D341Med (cell line): ENCODE results near the gene PSMC3IP.
"Not testable (repeated sequence)": the region's sequence is repeated elsewhere in the genome, so short reads cannot be mapped to it uniquely, and the experiment has no call there.

Source experiments
- DNase-seq: peaks from one replicate; pipeline ENCODE4 v3.0.0; 2012; ENCODE audit warnings: low spot score

The PSMC3IP gene

GRCh38 chr17:42560246-42560645, 17.3 kb downstream of the PSMC3IP start:
- no peak for DNase-seq

DNA sequence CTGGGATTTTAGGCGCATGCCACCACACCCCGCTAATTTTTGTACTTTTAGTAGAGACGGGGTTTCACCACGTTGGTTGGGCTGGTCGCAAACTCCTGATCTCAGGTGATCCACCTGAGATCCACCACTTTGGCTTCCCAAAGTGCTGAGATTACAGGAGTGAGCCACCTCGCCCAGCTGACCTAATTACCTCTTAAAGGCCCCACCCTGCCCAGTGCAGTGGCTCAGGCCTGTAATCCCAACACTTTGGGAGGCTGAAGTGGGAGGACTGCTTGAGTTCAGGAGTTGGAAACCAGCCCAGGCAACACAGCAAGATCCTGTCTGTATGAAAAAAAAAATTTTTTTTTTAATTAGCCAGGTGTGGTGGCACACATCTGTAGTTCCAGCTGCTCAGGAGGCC, 18.5 kb downstream of the PSMC3IP start:
- DNase-seq = no peak

GRCh38 chr17:42555961-42556617, 21.4 kb downstream of the PSMC3IP start:
- DNase-seq = not testable (repeated sequence)

GRCh38 chr17:42555122-42555622, 22.4 kb downstream of the PSMC3IP start:
- no peak for DNase-seq

DNA sequence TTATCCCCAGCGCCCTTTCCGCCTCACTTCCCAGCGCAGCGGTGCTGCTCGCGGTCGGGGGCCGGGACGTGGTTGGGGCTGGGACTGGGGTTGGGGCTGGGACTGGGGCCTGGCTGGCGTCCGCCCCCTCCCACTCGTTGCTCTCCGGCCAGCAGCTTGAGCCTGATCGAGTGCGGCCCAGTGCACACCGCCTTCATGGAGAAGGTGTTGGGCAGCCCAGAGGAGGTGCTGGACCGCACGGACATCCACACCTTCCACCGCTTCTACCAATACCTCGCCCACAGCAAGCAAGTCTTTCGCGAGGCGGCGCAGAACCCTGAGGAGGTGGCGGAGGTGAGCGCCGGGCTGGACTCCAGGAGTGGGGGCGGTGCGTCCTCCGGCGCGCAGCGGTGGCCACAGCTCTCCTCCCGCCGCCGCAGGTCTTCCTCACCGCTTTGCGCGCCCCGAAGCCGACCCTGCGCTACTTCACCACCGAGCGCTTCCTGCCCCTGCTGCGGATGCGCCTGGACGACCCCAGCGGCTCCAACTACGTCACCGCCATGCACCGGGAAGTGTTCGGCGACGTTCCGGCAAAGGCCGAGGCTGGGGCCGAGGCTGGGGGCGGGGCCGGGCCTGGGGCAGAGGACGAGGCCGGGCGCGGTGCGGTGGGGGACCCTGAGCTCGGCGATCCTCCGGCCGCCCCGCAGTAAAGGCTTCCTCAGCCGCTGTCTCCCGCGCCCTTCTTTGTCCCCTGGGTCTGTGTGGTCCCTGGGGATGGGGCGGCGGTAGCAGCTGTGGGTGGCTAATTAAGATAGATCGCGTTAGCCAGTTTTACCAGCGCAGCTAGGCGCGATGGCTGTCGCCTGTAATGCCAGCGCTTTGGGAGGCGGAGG, 23.0 kb downstream of the PSMC3IP start:
- peak; percentile 95 for DNase-seq

DNA sequence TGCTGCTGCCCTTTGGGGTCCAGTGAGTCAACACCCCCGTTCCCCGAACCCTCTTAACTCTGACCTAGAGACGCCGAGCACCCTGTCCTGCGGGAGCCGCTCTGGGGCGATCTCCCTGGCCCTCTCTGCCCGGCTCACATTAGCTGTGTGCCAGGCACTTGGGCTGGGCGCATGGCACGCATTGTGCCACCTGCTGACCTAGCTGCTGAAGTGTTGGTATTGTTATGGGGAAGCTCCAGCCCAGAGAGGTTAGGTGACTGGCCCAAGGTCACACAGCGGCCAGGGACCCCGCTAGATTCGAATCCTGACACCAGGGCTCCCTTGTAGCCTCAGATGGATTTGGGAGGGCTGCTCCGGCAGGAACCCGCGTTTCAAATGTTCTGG, 23.7 kb downstream of the PSMC3IP start:
- DNase-seq = peak; percentile 50

DNA sequence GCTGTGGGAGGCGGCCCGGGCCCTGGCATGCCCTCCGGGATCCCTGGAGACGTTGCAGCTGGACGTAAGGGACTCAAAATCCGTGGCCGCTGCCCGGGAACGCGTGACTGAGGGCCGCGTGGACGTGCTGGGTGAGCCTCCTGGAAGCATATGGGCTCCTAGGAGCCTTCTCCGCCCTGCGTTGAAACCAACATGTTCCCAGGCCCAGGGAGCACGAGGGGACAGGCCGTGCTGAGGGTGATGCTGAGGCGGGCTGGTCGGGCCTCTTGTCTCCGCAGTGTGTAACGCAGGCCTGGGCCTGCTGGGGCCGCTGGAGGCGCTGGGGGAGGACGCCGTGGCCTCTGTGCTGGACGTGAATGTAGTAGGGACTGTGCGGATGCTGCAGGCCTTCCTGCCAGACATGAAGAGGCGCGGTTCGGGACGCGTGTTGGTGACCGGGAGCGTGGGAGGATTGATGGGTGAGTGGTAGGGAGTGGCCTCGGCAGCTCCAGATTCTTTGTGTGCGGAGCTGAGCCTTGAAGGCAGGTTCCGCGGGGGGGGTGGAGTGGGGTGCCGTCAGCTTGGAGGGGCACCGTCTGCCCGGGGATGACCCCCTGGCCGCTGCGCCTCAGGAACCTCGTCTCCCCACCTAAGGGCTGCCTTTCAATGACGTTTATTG, 24.2 kb downstream of the PSMC3IP start:
- no peak for DNase-seq

- DNase-seq = not testable (repeated sequence)
Measured at GRCh38 chr17:42552736-42553135, 24.8 kb downstream of the PSMC3IP start, which contains the start of gene HSD17B1. Gene HSD17B1 (plus strand): TSS chr17:42552923. CDS start chr17:42552934, 11 bp downstream.

DNA sequence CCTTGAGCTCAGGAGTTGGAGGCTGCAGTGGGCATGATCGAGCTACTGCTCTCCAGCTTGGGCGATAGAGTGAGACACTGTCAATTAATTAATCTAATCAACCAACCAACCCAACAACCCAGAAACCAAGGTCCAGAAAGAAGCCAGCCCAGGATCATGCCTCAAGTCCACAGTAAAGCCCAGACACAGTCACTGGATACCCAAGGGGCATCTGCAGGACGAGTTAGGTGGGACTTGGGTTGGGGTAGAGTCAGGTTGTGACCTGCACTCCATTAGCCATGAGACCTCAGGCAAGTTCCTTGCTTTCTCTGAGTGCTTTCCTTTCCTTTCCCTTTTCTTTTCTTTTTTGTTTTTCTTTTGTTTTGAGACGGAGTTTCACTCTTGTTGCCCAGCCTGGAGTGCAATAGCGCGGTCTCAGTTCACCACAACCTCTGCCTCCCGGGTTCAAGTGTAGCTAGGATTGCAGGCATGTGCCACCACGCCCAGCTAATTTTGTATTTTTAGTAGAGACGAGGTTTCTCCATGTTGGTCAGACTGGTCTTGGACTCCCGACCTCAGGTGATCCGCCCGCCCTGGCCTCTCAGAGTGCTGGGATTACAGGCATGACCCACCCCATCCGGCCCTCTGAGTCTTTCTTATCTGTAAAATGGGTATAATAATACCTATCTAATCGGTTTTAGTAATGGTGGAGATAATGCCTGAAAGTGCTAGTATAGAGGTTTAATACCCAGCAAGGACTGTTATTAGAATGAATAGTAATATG, 28.4 kb downstream of the PSMC3IP start:
- no peak for DNase-seq

GRCh38 chr17:42548070-42548837, 29.3 kb downstream of the PSMC3IP start:
- DNase-seq = peak; percentile 95

- no peak for DNase-seq
Measured at GRCh38 chr17:42547698-42548069, 29.8 kb downstream of the PSMC3IP start.

DNA sequence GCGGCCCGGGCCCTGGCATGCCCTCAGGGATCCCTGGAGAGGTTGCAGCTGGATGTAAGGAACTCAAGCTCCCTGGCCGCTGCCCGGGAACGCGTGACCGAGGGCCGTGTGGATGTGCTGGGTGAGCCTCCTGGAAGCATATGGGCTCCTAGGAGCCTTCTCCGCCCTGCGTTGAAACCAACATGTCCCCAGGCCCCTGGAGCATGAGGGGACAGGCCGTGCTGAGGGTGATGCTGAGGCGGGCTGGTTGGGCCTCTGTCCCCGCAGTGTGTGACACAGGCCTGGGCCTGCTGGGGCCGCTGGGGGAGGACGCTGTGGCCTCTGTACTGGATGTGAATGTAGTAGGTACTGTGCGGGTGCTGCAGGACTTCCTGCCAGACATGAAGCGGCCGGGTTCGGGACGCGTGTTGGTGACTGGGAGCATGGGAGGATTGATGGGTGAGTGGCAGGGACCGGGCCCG, 30.5 kb downstream of the PSMC3IP start:
- DNase-seq = no peak

DNA sequence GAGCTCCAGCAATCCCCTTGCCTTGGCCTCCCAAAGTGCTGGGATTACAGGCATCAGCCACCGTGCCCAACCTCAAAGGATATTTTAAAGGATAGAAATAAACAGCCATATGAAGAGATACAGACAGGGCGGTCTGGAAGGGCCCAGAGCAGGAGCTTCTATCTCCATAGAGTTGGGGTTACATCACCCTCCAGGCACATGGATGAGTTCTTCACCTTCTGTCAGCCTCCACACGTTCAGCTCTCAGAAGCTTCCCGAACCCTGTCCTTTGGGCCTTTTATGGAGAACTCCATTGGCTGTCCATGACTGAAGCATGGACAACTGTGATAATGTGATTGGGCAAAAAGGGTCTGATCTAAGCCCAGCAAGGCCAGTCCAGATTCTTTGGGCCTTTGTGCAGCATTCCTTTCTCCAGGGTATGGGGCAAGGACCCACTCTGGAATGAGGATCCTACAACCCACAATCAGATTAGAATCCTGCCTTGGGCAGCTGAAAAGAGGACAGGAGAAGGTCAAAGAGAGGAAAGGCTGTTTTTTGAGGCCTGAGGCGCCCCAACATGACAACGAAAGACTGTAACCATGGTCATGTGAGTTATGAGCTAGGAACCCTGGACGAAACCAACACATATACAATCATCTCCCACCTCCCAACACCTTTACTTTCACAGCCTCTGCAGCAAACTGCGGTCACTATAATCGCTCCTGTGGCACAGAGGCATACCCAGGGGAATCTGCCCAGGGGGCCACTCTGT, 31.6 kb downstream of the PSMC3IP start:
- not testable (repeated sequence) for DNase-seq

GRCh38 chr17:42544874-42545283, 32.6 kb downstream of the PSMC3IP start:
- DNase-seq = no peak

DNA sequence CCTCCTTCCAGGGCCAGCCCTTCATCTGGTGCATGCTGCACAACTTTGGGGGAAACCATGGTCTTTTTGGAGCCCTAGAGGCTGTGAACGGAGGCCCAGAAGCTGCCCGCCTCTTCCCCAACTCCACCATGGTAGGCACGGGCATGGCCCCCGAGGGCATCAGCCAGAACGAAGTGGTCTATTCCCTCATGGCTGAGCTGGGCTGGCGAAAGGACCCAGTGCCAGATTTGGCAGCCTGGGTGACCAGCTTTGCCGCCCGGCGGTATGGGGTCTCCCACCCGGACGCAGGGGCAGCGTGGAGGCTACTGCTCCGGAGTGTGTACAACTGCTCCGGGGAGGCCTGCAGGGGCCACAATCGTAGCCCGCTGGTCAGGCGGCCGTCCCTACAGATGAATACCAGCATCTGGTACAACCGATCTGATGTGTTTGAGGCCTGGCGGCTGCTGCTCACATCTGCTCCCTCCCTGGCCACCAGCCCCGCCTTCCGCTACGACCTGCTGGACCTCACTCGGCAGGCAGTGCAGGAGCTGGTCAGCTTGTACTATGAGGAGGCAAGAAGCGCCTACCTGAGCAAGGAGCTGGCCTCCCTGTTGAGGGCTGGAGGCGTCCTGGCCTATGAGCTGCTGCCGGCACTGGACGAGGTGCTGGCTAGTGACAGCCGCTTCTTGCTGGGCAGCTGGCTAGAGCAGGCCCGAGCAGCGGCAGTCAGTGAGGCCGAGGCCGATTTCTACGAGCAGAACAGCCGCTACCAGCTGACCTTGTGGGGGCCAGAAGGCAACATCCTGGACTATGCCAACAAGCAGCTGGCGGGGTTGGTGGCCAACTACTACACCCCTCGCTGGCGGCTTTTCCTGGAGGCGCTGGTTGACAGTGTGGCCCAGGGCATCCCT, 34.1 kb downstream of the PSMC3IP start:
- DNase-seq = no peak

GRCh38 chr17:42541041-42541833, 36.3 kb downstream of the PSMC3IP start:
- no peak for DNase-seq

- not testable (repeated sequence) for DNase-seq
Measured at GRCh38 chr17:42540558-42540957, 37.0 kb downstream of the PSMC3IP start.

DNA sequence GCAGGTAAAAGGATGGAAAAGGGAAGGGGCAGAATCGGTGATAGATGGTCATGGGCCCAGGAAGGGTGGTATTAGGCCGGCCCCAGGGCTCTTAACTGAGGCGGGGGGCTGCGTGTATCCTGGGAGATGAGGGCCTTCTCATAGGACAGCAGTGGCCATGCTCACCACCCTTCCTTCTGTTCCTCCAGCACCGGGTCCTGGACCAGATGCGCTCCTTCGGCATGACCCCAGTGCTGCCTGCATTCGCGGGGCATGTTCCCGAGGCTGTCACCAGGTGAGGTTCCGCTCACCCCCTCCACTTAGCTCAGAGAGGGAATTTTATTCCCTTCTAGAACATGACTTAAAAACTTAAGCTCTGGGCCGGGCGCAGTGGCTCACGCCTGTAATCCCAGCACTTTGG, 39.0 kb downstream of the PSMC3IP start:
- DNase-seq = peak; percentile 25
